GM23338 (cell line): ENCODE results near the gene CFAP410. TPM values are rescaled to one million over a fixed set of nuclear protein-coding genes. Genes with fewer than 3 reads are reported as not detected.

ENCODE experiments used
- ATAC-seq: fragments of 200-7000 bp; cut with Tn5 transposase; 3 replicates; pipeline ENCODE4 v1.9.1; 2020
- DNase-seq: peaks from one replicate; pipeline ENCODE4 v3.0.0-alpha.2; 2015; ENCODE audit warnings: low spot score
- H2AFZ ChIP-seq: fragments of 200-600 bp; sonication (generic); 2 replicates; pipeline ENCODE4 v1.8.0; 2016; ENCODE audit warnings: antibody characterized with exemption, mild to moderate bottlenecking, moderate library complexity
- H3F3A ChIP-seq: fragments of 200-600 bp; sonication (generic); replicated peaks from 2 replicates; pipeline ENCODE4 v1.8.0; 2017; ENCODE audit warnings: antibody characterized with exemption, mixed run types, low read depth
- H3K27ac ChIP-seq: fragments of 200-600 bp; sonication (generic); 2 replicates; pipeline ENCODE4 v1.6.1; 2016; ENCODE audit warnings: low read depth
- H3K27me3 ChIP-seq: fragments of 200-600 bp; sonication (generic); 2 replicates; pipeline ENCODE4 v1.8.0; 2016; ENCODE audit warnings: mild to moderate bottlenecking, mixed run types, moderate library complexity; ENCODE audit not compliant: insufficient read depth
- H3K36me3 ChIP-seq: fragments of 200-600 bp; sonication (generic); 2 replicates; pipeline ENCODE4 v1.8.0; 2016; ENCODE audit warnings: mild to moderate bottlenecking; ENCODE audit not compliant: insufficient read depth
- H3K4me1 ChIP-seq: fragments of 200-600 bp; sonication (generic); 2 replicates; pipeline ENCODE4 v1.8.0; 2016; ENCODE audit warnings: mild to moderate bottlenecking, moderate library complexity; ENCODE audit not compliant: insufficient read depth
- H3K4me2 ChIP-seq: fragments of 200-600 bp; sonication (generic); 2 replicates; pipeline ENCODE4 v1.7.1; 2017; ENCODE audit warnings: mixed run types
- H3K4me3 ChIP-seq: fragments of 200-600 bp; sonication (generic); 2 replicates; pipeline ENCODE4 v1.6.1; 2016; ENCODE audit warnings: mixed run types
- H3K79me2 ChIP-seq: fragments of 200-600 bp; sonication (generic); replicated peaks from 2 replicates; pipeline ENCODE4 v1.8.0; 2017; ENCODE audit warnings: mild to moderate bottlenecking; ENCODE audit not compliant: insufficient read depth
- H3K9me2 ChIP-seq: fragments of 200-600 bp; sonication (generic); 2 replicates; pipeline ENCODE4 v1.8.0; 2017; ENCODE audit not compliant: insufficient read depth
- H4K20me1 ChIP-seq: fragments of 200-600 bp; sonication (generic); replicated peaks from 2 replicates; pipeline ENCODE4 v1.8.0; 2017; ENCODE audit warnings: mild to moderate bottlenecking; ENCODE audit not compliant: insufficient read depth
- H3K27ac Mint-ChIP-seq: 2 replicates; pipeline ENCODE4 v1.8.0; 2020; ENCODE audit warnings: inconsistent platforms, mild to moderate bottlenecking, moderate library complexity, mixed read lengths
- H3K27me3 Mint-ChIP-seq: 3 replicates; pipeline ENCODE4 v1.8.0; 2022; ENCODE audit warnings: low read depth, mild to moderate bottlenecking, moderate library complexity, mixed read lengths, inconsistent platforms; ENCODE audit not compliant: insufficient read depth, poor library complexity
- H3K36me3 Mint-ChIP-seq: 3 replicates; pipeline ENCODE4 v1.8.0; 2021; ENCODE audit warnings: low read depth, mild to moderate bottlenecking, inconsistent platforms, moderate library complexity, mixed read lengths
- H3K4me1 Mint-ChIP-seq: 3 replicates; pipeline ENCODE4 v1.8.0; 2020; ENCODE audit warnings: mild to moderate bottlenecking, inconsistent platforms, mixed read lengths
- H3K4me3 Mint-ChIP-seq: 3 replicates; pipeline ENCODE4 v1.8.0; 2021; ENCODE audit warnings: moderate library complexity, mild to moderate bottlenecking, inconsistent platforms, mixed read lengths
- H3K9me3 Mint-ChIP-seq: 3 replicates; pipeline ENCODE4 v1.8.0; 2020; ENCODE audit warnings: moderate library complexity, mild to moderate bottlenecking, inconsistent platforms, mixed read lengths
- CREB1 ChIP-seq: fragments of 250-450 bp; sonication (Bioruptor Pico); IDR thresholded peaks from 2 replicates; pipeline ENCODE4 v1.5.0; 2020; ENCODE audit warnings: low read depth, mild to moderate bottlenecking, moderate library complexity
- EZH2 ChIP-seq: fragments of 200-600 bp; sonication (generic); IDR thresholded peaks from one replicate; pipeline ENCODE4 v1.8.0; 2017; ENCODE audit warnings: antibody characterized with exemption, mild to moderate bottlenecking, low read depth; ENCODE audit not compliant: unreplicated experiment
- EZH2phosphoT487 ChIP-seq: fragments of 200-600 bp; sonication (generic); IDR thresholded peaks from one replicate; pipeline ENCODE4 v1.8.1; 2018; ENCODE audit warnings: antibody characterized with exemption; ENCODE audit not compliant: unreplicated experiment
- NANOG ChIP-seq: IDR thresholded peaks from 2 replicates; pipeline ENCODE4 v1.6.1; 2016; ENCODE audit warnings: antibody characterized with exemption, borderline replicate concordance
- STAT1 ChIP-seq: IDR thresholded peaks from one replicate; pipeline ENCODE4 v1.6.1; 2016; ENCODE audit warnings: antibody characterized with exemption; ENCODE audit not compliant: unreplicated experiment
- ZNF114 ChIP-seq: fragments of 250-450 bp; sonication (Bioruptor Pico); IDR thresholded peaks from 2 replicates; pipeline ENCODE4 v1.5.0; 2020; ENCODE audit warnings: mild to moderate bottlenecking, moderate library complexity
- ZNF331 ChIP-seq: fragments of 250-450 bp; sonication (Bioruptor Pico); IDR thresholded peaks from 2 replicates; pipeline ENCODE4 v1.5.0; 2020; ENCODE audit warnings: low read depth, mild to moderate bottlenecking, moderate library complexity
- polyA plus RNA-seq: library from polyadenylated mRNA; unstranded; fragments of >200 nt; fragmentation: Nextera tagmentation; extraction: Ambion mirVana; gene quantifications from 2 replicates; pipeline ENCODE4 v1.2.1, GENCODE V29; 2016
- total RNA-seq: library from RNA; depleted of rRNA; stranded (reverse); fragments of >200 nt; shearing (Covaris generic); gene quantifications from 2 replicates; pipeline ENCODE4 v1.2.3, GENCODE V29; 2014
- TF ChIP-seq, protein P1 (sequence below): IDR thresholded peaks from 2 replicates; pipeline ENCODE4 v1.6.1; 2016; ENCODE audit warnings: antibody characterized with exemption
- TF ChIP-seq, protein P2 (sequence below), 2 experiments: fragments of 200-600 bp in 1 of 2; sonication (generic) in 1 of 2; conservative IDR thresholded peaks; 2 replicates each; pipeline versions ENCODE4 v1.5.1 to v1.6.1; 2016 to 2017; ENCODE audit warnings: antibody characterized with exemption in 2 of 2, low read depth in 2 of 2, mild to moderate bottlenecking in 2 of 2, moderate library complexity in 1 of 2
- TF ChIP-seq, protein P3 (sequence below): fragments of 250-450 bp; sonication (Bioruptor Pico); IDR thresholded peaks from 2 replicates; pipeline ENCODE4 v1.5.0; 2020; ENCODE audit warnings: mild to moderate bottlenecking, moderate library complexity

The CFAP410 gene
- total and polyA plus RNA-seq, 2 experiments from 2014 or later, result 11.0 to 24.0 TPM

DNA sequence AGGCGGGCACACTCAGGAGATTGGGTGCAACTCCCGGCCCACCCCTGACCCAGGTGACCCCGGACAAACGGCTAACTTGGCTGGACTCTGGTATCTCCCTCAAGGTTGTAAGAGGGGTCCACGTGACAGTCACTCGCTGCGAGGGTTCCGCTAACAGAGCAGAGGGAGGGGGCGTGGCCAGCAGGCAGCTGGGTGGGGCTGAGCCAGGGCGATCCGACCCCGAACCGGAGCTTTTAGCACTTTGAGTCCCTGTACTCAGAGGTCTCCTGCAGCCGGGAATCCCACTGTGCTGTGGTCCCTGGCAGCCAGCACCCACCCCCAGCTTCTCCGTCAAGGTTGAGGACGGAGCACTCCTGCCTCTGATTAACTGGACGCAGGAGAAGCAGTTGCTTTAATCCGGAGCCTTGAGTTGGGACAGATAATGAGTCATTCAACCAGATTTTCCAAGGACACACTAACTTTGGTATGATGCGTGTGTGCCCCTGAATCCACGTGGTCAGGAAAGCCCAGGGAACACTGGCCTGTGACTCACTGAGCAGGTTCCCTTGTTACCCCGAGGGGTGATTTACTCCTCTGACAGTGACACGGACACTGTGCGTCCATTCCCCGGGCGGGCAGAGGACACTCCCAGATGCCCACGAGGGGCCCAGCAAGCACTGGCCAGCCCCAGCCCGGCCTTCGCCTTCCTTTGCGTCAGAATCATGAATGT is 31.0 kb upstream of the CFAP410 start:
- no peaks in the 10 kb centered on the region for H4K20me1 ChIP-seq
- H3K27me3 Mint-ChIP-seq, result peaks cover 13% of the 10 kb centered on the region
- H3K4me1 Mint-ChIP-seq, result no peaks in the 10 kb centered on the region; the same call in 2 of the 3 replicates
- H3F3A ChIP-seq, result no peaks in the 10 kb centered on the region
- ATAC-seq (peak; percentile 87), DNase-seq (peak; percentile 74)
- no peaks in the 10 kb centered on the region for H3K79me2 ChIP-seq
- H3K4me3 ChIP-seq, result peak overlapping the region; percentile 45; the same call in 1 of the 2 replicates
- H3K27ac Mint-ChIP-seq, result no peak overlapping the region
- no peaks in the 10 kb centered on the region for H3K36me3 ChIP-seq
- TF ChIP-seq EZH2, result no peak
- peak overlapping the region; percentile 60; the same call in 2 of the 3 replicates for H3K4me3 Mint-ChIP-seq
- peaks cover 4% of the 10 kb centered on the region; the same call in 1 of the 3 replicates for H3K36me3 Mint-ChIP-seq
- peak overlapping the region; percentile 69; the same call in 1 of the 2 replicates for H2AFZ ChIP-seq
- no peak overlapping the region for H3K27ac ChIP-seq
- H3K27me3 ChIP-seq, result peaks cover 3% of the 10 kb centered on the region; the same call in 1 of the 2 replicates
- H3K9me3 Mint-ChIP-seq, result peaks cover 25% of the 10 kb centered on the region
- no peaks in the 10 kb centered on the region for H3K9me2 ChIP-seq
- peak overlapping the region; percentile 71 for H3K4me2 ChIP-seq
- H3K4me1 ChIP-seq, result no peaks in the 10 kb centered on the region

DNA sequence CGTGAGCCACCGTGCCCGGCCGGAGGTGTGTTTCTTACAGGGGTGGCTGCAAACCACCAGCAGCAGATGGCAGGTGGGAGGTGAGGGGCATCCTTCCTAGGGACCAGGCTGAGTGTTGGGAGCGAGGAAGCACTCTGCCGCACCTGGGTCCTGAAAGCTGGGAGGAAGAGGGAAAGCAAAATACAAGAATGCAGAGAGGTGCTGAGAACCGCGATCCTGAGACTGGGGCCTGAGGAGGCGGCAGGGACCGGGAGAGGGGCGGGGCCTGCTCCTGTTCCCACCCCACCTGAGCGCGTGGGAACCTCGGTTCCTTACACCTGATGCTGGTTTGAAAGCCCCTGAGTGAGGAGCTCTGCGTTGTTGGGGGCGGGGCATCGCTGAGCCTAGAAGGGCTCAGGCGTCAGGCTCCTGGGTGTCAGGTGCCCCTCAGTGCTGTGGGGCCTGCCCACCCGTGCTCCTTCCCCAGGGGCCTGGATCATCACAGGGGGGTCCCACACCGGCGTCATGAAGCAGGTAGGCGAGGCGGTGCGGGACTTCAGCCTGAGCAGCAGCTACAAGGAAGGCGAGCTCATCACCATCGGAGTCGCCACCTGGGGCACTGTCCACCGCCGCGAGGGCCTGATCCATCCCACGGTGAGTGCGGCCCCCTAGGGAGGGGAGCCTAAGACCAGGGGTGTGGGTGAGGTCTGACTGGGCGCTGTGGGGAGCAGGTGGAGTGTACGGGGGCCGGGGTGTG is 29.7 kb upstream of the CFAP410 start:
- peak; percentile 73 for DNase-seq
- peaks cover 4% of the 10 kb centered on the region; the same call in 1 of the 3 replicates for H3K36me3 Mint-ChIP-seq
- H3K79me2 ChIP-seq, result no peaks in the 10 kb centered on the region
- no peak overlapping the region for H3K27ac ChIP-seq
- H4K20me1 ChIP-seq, result no peaks in the 10 kb centered on the region
- no peaks in the 10 kb centered on the region; the same call in 2 of the 3 replicates for H3K4me1 Mint-ChIP-seq
- H3K27ac Mint-ChIP-seq, result no peak overlapping the region
- peaks cover 16% of the 10 kb centered on the region for H3K27me3 Mint-ChIP-seq
- H3K9me3 Mint-ChIP-seq, result peaks cover 12% of the 10 kb centered on the region
- peak overlapping the region; percentile 45 for H3K4me3 ChIP-seq
- peak overlapping the region; percentile 67 for H3K4me2 ChIP-seq
- peak overlapping the region; percentile 76 for H2AFZ ChIP-seq
- H3K36me3 ChIP-seq, result no peaks in the 10 kb centered on the region
- H3K27me3 ChIP-seq, result peaks cover 3% of the 10 kb centered on the region; the same call in 1 of the 2 replicates
- peak; percentile 76 for ATAC-seq
- no peaks in the 10 kb centered on the region for H3F3A ChIP-seq
- peak overlapping the region; percentile 54 for H3K4me3 Mint-ChIP-seq
- no peaks in the 10 kb centered on the region for H3K4me1 ChIP-seq
- no peaks in the 10 kb centered on the region for H3K9me2 ChIP-seq
- TF ChIP-seq ZNF331 (CRISPR knock-in tag), result no peak
- TF ChIP-seq NANOG, result no peak
- TF ChIP-seq STAT1, result no peak
- no peak for TF ChIP-seq ZNF114
- TF ChIP-seq, protein P1, sequence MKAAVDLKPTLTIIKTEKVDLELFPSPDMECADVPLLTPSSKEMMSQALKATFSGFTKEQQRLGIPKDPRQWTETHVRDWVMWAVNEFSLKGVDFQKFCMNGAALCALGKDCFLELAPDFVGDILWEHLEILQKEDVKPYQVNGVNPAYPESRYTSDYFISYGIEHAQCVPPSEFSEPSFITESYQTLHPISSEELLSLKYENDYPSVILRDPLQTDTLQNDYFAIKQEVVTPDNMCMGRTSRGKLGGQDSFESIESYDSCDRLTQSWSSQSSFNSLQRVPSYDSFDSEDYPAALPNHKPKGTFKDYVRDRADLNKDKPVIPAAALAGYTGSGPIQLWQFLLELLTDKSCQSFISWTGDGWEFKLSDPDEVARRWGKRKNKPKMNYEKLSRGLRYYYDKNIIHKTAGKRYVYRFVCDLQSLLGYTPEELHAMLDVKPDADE, result no peak
- TF ChIP-seq CREB1 (CRISPR knock-in tag), result no peak
- TF ChIP-seq, protein P2, sequence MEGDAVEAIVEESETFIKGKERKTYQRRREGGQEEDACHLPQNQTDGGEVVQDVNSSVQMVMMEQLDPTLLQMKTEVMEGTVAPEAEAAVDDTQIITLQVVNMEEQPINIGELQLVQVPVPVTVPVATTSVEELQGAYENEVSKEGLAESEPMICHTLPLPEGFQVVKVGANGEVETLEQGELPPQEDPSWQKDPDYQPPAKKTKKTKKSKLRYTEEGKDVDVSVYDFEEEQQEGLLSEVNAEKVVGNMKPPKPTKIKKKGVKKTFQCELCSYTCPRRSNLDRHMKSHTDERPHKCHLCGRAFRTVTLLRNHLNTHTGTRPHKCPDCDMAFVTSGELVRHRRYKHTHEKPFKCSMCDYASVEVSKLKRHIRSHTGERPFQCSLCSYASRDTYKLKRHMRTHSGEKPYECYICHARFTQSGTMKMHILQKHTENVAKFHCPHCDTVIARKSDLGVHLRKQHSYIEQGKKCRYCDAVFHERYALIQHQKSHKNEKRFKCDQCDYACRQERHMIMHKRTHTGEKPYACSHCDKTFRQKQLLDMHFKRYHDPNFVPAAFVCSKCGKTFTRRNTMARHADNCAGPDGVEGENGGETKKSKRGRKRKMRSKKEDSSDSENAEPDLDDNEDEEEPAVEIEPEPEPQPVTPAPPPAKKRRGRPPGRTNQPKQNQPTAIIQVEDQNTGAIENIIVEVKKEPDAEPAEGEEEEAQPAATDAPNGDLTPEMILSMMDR (conservative IDR thresholded peaks at IDR 0.05; ENCODE audit: low read depth in 2 of 2), result no peak; a peak in 1 of 4 replicates
- no peak for TF ChIP-seq EZH2
- TF ChIP-seq, protein P3, sequence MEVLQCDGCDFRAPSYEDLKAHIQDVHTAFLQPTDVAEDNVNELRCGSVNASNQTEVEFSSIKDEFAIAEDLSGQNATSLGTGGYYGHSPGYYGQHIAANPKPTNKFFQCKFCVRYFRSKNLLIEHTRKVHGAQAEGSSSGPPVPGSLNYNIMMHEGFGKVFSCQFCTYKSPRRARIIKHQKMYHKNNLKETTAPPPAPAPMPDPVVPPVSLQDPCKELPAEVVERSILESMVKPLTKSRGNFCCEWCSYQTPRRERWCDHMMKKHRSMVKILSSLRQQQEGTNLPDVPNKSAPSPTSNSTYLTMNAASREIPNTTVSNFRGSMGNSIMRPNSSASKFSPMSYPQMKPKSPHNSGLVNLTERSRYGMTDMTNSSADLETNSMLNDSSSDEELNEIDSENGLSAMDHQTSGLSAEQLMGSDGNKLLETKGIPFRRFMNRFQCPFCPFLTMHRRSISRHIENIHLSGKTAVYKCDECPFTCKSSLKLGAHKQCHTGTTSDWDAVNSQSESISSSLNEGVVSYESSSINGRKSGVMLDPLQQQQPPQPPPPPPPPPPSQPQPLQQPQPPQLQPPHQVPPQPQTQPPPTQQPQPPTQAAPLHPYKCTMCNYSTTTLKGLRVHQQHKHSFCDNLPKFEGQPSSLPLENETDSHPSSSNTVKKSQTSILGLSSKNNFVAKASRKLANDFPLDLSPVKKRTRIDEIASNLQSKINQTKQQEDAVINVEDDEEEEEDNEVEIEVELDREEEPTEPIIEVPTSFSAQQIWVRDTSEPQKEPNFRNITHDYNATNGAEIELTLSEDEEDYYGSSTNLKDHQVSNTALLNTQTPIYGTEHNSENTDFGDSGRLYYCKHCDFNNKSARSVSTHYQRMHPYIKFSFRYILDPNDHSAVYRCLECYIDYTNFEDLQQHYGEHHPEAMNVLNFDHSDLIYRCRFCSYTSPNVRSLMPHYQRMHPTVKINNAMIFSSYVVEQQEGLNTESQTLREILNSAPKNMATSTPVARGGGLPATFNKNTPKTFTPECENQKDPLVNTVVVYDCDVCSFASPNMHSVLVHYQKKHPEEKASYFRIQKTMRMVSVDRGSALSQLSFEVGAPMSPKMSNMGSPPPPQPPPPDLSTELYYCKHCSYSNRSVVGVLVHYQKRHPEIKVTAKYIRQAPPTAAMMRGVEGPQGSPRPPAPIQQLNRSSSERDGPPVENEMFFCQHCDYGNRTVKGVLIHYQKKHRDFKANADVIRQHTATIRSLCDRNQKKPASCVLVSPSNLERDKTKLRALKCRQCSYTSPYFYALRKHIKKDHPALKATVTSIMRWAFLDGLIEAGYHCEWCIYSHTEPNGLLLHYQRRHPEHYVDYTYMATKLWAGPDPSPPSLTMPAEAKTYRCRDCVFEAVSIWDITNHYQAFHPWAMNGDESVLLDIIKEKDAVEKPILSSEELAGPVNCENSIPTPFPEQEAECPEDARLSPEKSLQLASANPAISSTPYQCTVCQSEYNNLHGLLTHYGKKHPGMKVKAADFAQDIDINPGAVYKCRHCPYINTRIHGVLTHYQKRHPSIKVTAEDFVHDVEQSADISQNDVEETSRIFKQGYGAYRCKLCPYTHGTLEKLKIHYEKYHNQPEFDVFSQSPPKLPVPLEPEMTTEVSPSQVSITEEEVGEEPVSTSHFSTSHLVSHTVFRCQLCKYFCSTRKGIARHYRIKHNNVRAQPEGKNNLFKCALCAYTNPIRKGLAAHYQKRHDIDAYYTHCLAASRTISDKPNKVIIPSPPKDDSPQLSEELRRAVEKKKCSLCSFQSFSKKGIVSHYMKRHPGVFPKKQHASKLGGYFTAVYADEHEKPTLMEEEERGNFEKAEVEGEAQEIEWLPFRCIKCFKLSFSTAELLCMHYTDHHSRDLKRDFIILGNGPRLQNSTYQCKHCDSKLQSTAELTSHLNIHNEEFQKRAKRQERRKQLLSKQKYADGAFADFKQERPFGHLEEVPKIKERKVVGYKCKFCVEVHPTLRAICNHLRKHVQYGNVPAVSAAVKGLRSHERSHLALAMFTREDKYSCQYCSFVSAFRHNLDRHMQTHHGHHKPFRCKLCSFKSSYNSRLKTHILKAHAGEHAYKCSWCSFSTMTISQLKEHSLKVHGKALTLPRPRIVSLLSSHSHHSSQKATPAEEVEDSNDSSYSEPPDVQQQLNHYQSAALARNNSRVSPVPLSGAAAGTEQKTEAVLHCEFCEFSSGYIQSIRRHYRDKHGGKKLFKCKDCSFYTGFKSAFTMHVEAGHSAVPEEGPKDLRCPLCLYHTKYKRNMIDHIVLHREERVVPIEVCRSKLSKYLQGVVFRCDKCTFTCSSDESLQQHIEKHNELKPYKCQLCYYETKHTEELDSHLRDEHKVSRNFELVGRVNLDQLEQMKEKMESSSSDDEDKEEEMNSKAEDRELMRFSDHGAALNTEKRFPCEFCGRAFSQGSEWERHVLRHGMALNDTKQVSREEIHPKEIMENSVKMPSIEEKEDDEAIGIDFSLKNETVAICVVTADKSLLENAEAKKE (CRISPR knock-in tag), result no peak
- TF ChIP-seq EZH2phosphoT487, result no peak
